ENCODE data around the gene VCL. TPM values are rescaled to one million over a fixed set of nuclear protein-coding genes. Genes with fewer than 3 reads are reported as not detected.

The VCL gene
- total RNA-seq, 1 experiment from 2014 or later: 106 TPM

GRCh38 chr10:74133923-74134820 lies 136.3 kb downstream of the VCL start:
- Histone ChIP-seq H3K4me2 (ENCODE audit: low read length) (no peak overlapping the region), H4K20me1 (ENCODE audit: insufficient read depth) (no peaks in the 10 kb centered on the region), H3K9ac (ENCODE audit: low read length) (no peak overlapping the region), H2AFZ (ENCODE audit: low read depth, low read length, poor library complexity, severe bottlenecking) (no peak overlapping the region), H3K4me1 (ENCODE audit: control insufficient read depth in 1 of 2, insufficient read depth in 2 of 2, low read length in 2 of 2) (no peaks in the 10 kb centered on the region), H3K9me2 (ENCODE audit: insufficient read depth) (no peaks in the 10 kb centered on the region), H3K79me2 (ENCODE audit: insufficient read depth, low read length) (peaks cover 4% of the 10 kb centered on the region; the same call in 1 of the 2 replicates), H3K36me3 (ENCODE audit: control insufficient read depth in 1 of 2, insufficient read depth in 2 of 2, low read length in 2 of 2) (peaks cover 43 to 45% of the 10 kb centered on the region in 2 experiments), H3K9me3 (ENCODE audit: control insufficient read depth in 1 of 2, insufficient read depth in 1 of 2, low read depth in 1 of 2, low read length in 2 of 2) (no peaks in the 10 kb centered on the region), H3K4me3 (replicated peaks in 1 of 2; ENCODE audit: low read depth in 1 of 2, low read length in 2 of 2) (no peak overlapping the region), H3K27ac (ENCODE audit: low read depth, low read length) (no peak overlapping the region), H3K27me3 (ENCODE audit: insufficient read depth, low read length) (no peaks in the 10 kb centered on the region)
- intact Hi-C loops (cut with micrococcal nuclease): no loop called here
- ChIA-PET CTCF (no interaction called here), RAD21 (ENCODE audit: low non-redundant PET in 1 of 2, low total read pairs in 2 of 2, uncharacterized antibody in 2 of 2, unreplicated experiment in 2 of 2) (no interaction called here), POLR2A (interaction anchor here (0.8 kb wide), 1 partner anchor 84 kb away, joined by 3 read pairs; no protein-coding TSS in a partner anchor)
- ATAC-seq (no peak), DNase-seq (ENCODE audit: low read depth, low spot score) (no peak)
- no TSS peak for BruUV-seq (replicated peaks)
- TF ChIP-seq SRF (IDR thresholded peaks at IDR 0.05; ENCODE audit: low read depth) (no peak), EZH2 (IDR thresholded peaks at IDR 0.05) (no peak), EGR1 (IDR thresholded peaks at IDR 0.05; ENCODE audit: low read depth) (no peak), CTCF (IDR thresholded peaks at IDR 0.05 in 2 of 3, conservative IDR thresholded peaks at IDR 0.05 in 1 of 3; ENCODE audit: borderline replicate concordance in 1 of 3, insufficient read depth in 1 of 3, low read depth in 2 of 3, low read length in 2 of 3) (no peak), CBX3 (IDR thresholded peaks at IDR 0.05; ENCODE audit: low read depth) (no peak), ZNF274 (IDR thresholded peaks at IDR 0.05; ENCODE audit: low read depth, low read length) (no peak), POLR2AphosphoS5 (IDR thresholded peaks at IDR 0.05; ENCODE audit: low read depth, low read length) (no peak), ATF3 (IDR thresholded peaks at IDR 0.05) (no peak), CEBPB (IDR thresholded peaks at IDR 0.05; ENCODE audit: low read depth) (no peak), SIN3A (IDR thresholded peaks at IDR 0.05; ENCODE audit: low read depth) (no peak), POLR2A (IDR thresholded peaks at IDR 0.05; ENCODE audit: borderline replicate concordance, extremely low read depth, insufficient read depth, insufficient read length) (no peak), JUND (IDR thresholded peaks at IDR 0.05) (no peak), ZFX (IDR thresholded peaks at IDR 0.05) (no peak), RAD21 (IDR thresholded peaks at IDR 0.05; ENCODE audit: low read depth) (no peak), ELF1 (IDR thresholded peaks at IDR 0.05; ENCODE audit: borderline replicate concordance, low read depth) (no peak)
- TF ChIP-seq, protein P1, sequence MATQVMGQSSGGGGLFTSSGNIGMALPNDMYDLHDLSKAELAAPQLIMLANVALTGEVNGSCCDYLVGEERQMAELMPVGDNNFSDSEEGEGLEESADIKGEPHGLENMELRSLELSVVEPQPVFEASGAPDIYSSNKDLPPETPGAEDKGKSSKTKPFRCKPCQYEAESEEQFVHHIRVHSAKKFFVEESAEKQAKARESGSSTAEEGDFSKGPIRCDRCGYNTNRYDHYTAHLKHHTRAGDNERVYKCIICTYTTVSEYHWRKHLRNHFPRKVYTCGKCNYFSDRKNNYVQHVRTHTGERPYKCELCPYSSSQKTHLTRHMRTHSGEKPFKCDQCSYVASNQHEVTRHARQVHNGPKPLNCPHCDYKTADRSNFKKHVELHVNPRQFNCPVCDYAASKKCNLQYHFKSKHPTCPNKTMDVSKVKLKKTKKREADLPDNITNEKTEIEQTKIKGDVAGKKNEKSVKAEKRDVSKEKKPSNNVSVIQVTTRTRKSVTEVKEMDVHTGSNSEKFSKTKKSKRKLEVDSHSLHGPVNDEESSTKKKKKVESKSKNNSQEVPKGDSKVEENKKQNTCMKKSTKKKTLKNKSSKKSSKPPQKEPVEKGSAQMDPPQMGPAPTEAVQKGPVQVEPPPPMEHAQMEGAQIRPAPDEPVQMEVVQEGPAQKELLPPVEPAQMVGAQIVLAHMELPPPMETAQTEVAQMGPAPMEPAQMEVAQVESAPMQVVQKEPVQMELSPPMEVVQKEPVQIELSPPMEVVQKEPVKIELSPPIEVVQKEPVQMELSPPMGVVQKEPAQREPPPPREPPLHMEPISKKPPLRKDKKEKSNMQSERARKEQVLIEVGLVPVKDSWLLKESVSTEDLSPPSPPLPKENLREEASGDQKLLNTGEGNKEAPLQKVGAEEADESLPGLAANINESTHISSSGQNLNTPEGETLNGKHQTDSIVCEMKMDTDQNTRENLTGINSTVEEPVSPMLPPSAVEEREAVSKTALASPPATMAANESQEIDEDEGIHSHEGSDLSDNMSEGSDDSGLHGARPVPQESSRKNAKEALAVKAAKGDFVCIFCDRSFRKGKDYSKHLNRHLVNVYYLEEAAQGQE (IDR thresholded peaks at IDR 0.05; ENCODE audit: low read depth): no peak
- TF ChIP-seq, protein P2, sequence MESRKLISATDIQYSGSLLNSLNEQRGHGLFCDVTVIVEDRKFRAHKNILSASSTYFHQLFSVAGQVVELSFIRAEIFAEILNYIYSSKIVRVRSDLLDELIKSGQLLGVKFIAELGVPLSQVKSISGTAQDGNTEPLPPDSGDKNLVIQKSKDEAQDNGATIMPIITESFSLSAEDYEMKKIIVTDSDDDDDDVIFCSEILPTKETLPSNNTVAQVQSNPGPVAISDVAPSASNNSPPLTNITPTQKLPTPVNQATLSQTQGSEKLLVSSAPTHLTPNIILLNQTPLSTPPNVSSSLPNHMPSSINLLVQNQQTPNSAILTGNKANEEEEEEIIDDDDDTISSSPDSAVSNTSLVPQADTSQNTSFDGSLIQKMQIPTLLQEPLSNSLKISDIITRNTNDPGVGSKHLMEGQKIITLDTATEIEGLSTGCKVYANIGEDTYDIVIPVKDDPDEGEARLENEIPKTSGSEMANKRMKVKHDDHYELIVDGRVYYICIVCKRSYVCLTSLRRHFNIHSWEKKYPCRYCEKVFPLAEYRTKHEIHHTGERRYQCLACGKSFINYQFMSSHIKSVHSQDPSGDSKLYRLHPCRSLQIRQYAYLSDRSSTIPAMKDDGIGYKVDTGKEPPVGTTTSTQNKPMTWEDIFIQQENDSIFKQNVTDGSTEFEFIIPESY (IDR thresholded peaks at IDR 0.05; ENCODE audit: extremely low read depth, insufficient replicate concordance, low read length): no peak

Measured in HCT116 (cell line).